SW480 (cell line): ENCODE measurements around the gene NPTXR.
"Not testable (repeated sequence)": the region's sequence is repeated elsewhere in the genome, so short reads cannot be mapped to it uniquely, and the experiment has no call there.

Experiments
- DNase-seq: peaks from one replicate; pipeline ENCODE4 v3.0.0-alpha.2; 2016; ENCODE audit warnings: low spot score

The NPTXR gene

DNA sequence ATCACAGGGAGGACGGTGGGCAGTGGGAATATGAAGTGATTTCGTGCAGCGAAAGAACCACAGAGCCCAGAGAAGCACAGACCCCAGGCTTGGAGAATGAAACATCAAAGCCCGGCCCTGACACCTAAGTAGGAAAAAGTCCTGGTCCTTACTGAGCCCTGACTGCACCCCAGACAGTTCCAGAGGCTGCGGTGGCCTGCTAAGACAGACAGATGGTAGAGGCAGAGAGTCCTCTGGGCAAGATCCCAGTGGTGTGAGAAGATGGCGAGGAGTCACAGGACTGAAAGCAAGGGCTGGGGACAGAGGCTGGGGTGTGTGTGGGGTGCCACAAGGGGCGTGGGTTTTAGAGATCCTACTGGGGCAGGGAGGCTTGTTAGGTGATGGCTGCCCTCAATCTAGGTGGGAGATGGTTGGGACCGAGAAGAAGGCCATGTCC lies 24.5 kb upstream of the NPTXR start:
- no peak for DNase-seq

DNA sequence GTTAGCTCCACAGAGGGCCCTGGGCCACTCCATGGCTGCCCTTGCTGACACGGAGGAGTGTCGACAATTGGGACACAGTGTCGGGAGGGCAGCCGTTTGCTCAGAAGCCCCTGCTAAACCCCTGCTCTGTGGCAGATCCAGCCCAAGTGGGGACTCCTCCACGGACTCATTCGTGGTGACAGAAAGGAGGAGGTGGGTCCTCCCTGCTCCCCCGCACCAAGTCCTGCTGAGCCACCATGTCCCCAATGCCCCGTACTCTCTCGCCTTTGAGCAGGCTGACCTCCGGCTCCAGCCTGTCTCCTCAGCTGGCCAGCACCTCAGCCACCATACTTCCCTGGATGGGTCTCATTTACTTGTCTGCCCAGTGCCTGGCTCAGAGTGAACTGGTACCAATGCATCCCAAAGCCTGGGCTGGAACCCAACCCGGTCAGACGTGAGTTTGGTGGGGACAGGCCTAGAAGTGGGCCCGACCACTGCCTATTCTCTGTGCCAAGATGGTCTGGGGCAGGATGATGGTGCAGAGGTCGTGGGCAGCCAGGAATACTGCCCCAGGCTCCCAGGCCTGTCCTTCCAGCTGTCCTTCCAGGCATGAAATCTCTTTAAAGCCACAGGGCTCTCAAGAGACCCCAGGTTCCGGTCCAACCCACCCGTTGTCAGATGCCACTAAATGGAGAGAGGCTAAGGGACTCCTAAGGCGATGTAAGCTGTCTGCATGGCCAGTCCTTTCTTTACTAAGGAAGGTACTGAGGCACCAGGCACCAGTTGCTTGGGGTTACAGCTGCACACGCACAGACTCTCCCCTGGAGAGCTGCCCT lies 23.9 kb upstream of the NPTXR start:
- no peak for DNase-seq

DNA sequence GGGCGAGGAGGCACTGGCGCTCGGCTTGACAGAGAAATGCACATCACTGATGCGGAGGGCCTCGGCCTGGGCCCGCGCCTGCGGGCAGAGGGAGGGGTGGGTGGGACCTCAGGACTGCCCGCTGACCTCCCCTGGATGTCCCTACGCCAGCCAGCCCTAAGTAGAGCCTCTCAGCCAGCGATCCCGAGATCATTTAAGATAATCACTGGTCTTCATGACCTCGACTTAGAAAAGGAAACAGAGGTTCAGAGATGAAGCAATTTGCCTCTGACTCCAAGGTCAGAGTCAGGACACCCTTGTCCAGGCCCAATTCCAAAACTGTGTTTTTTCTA lies 23.3 kb upstream of the NPTXR start:
- no peak for DNase-seq

DNA sequence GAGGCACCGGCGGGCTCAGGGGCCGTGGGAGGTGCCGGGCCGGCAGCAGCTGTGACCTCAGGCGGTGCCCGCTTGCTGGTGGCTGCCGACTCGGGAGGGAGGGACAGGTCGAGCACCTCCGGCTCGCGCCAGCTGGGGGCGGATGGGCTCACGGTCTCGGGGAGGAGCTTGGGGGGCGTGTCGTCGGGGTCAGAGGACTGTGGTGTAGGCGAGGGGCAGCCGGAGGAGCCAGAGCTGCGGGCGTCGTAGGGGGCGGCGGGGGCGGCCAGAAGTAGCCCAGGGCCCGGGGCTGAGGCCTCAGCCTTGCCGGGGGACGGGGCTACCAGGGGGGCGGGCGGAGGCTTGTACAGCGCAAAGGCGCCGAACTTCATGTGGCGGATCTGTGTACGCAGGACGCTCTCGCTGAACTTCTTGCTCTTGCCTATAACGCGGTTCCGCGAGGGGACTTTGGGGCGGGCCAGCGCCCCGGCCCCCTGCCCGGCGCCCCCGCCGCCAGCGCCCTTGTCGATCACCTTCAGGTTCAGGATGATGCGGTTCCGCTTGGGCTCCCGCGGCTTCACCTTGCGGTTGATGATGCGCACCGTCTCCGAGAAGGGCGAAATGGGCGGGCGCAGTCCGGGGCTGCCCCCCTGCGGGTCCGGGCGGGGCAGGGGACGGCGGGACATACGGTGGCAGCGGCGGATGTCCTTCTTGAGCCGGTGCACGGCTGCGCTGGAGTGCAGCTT lies 22.7 kb upstream of the NPTXR start:
- DNase-seq = no peak

DNA sequence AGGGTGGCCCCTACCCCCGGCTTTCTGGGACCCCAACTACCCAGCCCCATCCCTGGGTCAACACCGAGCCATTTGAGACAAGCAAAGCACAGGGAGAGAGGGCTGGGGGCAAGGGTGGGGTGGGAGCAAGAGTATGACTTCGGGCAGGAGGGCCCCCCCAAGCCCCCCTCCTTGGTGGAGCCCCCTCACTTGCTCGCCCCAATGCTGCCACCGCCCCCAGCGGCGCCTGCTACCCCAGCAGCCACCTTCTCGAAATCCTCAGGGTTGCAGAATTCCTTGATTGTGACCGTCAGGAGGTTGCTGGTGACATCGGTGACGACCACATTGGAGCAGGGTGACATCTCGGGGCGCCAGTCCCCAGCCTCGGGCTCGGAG lies 22.2 kb upstream of the NPTXR start:
- DNase-seq = no peak

DNA sequence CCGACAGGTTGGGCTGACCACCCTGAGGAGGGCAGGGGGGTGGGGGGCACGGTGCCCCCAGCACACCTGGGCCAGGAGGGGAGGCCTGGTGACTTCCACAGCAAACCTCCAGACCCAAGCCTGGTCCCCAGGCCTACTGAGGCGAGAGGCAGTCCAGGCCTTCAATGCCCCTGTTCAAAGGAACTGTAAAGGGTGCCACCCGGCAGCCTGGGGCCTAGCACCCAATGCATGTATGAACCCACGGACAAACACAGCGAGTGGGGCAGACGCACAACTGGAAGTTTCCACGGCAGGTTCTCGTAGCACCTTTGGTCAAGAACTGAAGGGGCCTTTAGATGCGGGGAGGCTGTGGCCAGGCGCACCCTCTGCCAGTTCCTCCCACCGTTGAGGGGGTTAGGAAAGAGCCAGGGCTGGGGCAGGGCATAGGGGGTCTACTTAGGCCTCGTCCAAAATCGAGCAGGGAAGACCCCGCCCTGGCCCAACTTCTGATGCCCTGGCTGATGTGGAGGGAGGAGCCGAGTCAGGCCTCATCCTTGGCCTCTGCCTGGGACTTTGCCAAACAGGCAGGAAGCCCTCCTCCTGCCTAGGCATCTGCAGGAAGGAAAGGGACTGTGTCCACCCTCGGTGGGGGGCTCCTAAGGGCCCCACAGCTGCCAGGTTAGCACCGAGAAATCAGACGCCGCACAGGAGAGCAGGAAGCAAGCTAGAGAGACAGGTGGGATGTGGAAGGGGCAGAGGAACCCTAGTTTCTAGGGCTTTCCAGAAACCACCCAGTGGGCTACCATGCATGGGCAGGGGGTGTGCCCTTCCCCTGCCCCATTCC lies 21.6 kb upstream of the NPTXR start:
- DNase-seq = no peak

DNA sequence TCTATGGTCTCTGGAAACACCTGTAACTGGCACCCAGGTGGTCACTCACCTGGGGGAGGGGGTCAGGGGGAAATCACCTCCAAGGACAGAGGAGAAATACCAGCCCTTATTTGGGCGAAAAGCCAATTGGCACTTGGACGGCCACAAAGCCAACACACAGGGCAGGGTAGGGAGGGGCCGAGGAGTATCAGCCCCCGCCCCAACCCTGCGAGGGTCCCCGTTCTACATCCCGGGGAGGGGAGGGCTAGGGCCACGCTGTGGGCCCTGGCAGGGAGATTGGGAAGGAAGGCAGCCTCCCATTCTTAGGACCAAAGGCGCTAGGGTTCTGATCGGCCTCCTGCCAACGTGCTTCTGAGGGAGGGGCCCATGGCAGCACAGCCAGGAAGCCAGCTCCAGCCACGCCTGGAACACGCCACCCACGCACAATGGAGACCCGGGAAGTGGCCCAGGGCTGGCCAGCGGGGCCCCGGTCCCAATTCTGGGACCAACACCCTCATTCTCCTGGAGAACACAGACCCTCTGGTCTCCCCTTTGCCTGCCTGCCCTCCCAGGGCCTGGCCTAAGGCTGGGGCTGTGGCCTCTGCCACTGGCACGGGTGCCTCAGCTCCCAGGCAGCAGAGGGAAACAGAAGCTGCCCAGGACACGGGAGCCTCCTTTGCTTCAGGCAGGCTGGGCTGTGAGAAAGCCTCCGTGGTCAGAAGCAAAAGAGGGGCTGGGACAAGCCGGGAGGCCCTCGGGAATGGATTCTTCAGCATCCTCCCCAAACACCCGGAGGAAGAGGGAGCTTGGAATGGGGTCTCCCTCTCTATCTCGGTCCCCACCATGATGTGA lies 20.7 kb upstream of the NPTXR start:
- DNase-seq = no peak

DNA sequence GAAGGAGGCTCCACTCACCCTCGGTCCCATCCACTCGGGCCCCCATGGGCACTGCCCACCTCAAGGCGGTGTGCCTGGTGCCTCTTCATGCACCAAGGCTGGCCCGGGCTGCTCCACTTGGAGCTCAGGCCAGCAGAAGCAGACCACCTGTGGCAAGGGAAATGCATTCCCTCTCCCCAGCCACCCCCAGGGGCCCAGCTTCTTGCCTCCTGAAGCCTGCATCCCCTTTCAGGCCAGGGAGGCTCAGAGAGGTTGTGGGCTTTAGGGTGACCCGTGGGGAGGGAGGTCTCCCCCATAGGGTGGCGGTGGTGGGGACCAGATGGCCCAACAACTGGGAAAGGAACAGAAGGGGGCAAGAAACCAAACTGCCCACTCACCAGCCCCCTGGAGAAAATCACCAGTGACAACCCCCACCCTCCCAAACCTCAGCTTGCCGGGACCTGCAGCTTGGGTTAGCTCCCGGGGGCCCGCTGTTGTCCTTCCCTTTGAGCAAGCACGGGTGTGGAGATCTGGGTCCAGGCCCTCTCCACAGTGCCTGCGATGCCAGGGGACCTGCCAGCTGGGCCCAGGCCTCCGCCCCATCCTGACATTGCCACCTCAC lies 19.8 kb upstream of the NPTXR start:
- no peak for DNase-seq

DNA sequence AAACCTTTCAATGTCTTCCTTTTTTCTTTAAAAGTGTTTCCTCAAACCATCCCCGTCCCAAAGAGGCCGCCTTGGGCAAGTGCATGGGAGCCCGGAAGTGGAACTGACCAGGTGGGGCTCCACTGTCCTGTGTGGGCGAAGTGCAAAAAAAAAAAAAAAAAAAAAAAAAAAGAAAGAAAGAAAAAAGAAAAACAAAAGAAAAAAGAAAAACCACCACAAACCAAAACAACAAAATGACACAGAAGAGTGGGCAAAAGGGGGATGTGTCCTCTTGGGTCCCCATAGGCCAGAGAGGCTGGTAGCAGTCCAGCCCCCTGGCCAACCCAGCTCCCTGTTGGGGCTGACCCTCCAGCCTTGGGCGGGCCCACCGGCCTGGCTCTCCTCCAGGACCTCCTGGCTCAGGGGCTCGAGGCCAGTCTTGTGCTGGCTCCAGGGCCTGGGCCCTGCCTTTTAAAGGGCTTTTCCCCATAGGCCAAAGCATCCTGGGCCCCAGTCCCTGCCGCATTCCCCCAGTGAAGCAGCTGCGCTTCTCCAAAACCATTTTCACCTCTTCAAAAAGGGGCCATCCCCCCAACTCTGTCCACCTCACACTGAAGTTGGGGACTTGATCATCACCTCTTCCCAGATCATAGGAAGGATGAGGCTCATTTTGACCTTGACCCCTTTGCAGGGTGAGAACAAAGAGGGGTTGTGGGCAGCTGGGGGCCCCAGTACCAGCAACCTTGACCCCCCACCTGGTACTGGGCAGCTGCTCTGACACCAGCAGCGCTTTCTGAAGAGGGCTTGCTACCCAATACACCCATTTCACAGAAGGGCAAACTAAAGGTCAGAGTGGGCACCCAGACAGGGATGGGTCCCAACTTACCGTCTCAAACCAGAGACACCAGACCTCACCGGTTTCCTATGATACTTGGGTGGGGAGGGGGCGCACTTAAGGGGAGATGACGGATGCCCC lies 18.8 kb upstream of the NPTXR start:
- DNase-seq = no peak

DNA sequence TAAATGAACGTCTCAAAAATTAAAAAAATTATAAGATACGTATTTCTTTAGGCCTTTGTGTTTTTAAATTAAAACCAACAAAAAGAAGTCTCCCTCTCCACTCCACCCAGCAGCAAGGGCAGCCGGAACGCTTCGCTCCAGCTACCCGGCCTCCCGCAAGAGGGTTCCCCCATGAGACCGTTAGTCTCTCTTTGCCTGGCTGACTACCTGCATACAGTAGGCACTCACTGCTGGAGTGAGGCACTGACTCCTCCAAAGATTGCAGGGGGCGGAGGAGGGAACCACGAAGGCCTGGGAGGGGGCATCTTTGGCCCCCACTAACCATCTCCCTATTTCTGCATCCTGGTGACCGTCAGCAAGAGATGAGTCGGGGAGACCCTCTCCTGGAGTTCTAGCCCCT lies 18.1 kb upstream of the NPTXR start:
- no peak for DNase-seq

DNA sequence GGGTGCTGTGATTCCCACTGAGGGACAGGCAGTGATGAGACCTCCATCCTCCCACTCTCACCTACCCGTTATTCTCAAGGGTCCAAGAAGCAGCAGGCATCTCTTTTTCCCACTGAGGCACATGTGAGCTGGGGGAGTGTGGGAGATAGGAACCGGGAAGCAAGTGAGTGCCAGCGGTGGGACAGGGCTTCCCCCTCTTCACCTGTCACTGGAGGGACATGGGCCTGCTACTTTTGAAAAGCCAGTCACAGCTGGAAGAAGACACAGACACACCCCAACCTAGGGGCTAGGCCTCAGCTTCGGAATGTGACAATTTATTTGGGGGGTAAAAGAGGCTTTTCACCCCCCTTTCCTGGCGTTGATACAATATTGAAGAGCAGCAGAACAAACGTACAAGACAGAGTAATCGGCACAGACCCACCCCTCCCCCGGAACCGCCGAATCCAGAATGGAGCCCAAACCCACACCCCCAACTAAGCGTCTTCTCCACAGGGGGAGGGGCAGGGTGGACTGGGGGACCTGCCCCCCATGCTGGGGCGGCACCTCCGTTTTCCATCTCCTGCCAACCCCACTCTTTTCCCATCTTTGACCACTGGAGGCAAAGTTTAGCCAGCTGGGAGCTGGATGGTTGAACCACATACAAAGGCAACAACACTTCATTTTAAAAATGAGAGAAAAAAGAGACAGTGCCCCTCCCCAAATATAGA lies 17.5 kb upstream of the NPTXR start:
- DNase-seq = no peak

DNA sequence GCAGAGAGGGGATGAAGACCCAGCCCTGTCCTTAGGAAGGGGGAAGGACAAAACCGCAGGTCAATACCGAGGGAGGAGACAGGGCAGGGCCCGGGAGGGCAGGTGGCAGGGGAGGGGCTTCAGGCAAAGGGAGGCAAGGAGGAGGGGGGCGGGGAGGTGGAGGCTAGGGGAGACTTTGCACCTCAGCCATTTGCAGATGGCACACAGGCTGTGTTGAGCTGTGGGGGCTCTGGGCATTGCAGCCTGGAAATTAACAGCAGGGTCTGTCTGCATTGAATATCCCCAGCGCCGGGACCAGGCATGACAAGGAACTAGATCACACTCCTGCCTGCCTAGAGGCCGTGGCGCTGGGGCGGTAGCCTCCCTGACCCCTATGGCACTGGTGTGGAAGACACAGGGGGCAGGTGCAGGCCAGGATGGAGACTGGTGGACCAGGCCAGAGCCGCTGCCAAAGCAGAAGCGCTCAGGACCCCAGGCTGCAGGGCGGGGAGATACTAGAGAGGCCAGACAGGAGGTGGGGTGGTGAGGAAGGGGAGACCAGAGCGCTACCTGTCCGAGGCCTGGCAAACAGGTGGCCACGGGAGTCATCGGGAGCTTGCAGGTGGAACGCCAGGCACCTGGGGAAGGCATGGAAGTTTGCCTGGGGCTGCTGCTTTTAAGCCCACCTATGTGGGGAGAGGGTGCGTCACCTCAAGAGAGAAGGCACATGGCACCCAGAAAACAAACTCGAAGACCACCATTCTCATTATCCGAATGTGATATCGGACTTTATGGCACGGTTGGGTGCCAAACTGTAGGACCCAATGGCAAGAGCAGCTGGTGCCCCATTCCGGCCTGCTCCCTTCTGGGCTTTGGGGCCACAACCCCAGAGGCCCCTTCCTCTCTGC lies 16.7 kb upstream of the NPTXR start:
- no peak for DNase-seq

DNA sequence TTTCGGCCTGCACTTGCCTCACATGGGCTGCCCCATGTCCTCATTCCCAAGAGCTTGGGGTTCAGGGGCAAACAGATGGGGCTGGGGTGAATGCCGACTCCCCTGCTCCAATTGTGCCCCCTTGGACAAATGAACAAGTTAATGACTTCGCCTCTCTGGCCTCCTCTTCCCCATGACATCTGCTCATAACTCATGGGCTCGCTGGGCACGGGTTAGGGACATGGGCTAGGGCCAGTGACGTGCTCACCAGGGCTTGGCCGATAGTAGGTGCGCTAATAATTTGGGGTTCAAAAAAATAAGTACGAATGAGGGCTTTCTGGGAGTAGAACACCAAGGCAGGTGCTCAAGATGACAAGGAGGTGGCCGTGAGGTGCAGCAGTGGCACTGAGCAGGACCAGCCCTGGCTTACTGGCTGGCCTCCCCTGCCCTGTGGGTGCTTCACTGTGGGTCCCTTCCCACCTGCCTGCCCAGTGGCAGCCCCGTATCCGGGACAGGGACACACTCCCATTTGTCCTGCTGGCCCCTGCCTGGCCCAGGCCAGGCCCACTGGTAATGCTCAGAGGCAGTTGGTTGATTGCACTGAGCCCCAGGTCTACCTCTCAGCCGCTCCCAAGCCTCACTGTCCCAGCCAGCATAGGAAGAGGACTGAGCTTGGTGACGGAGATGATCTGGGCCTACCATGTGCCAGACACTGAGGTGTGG lies 15.9 kb upstream of the NPTXR start:
- DNase-seq = no peak

DNA sequence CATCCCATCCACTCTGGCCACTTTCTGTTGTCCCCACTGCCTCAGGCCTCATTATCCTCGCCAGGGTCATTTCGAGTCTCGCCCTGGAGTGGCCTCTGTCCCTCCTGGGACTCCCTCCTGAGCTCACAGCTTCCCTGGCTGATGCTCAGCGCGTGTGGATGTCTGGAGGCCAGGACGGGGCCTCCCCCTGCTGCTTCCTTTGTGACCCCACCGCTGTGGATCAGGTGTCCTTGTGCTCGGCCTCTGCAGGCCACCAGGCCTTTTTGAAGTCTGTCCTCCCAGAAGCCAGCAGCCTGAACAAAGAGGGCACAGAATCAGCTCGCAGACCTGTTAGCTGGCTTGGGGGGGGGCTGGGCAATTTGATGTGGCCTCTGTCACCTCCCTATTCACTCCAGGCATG lies 14.7 kb upstream of the NPTXR start:
- no peak for DNase-seq

DNA sequence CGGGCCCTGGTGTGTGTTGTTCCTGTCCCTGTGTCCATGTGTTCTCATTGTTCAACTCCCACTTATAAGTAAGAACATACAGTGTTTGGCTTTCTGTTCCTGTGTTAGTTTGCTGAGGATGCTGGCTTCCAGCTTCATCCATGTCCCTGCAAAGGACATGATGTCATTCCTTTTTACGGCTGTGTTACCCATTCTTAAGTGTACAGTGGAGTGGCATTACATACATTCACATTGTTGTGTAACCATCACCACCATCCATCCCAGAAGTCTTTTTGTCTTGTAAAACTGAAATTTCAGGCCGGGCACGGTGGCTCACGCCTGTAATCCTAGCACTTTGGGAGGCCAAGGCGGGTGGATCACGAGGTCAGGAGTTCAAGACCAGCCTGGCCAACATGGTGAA lies 10.6 kb upstream of the NPTXR start:
- not testable (repeated sequence) for DNase-seq

DNA sequence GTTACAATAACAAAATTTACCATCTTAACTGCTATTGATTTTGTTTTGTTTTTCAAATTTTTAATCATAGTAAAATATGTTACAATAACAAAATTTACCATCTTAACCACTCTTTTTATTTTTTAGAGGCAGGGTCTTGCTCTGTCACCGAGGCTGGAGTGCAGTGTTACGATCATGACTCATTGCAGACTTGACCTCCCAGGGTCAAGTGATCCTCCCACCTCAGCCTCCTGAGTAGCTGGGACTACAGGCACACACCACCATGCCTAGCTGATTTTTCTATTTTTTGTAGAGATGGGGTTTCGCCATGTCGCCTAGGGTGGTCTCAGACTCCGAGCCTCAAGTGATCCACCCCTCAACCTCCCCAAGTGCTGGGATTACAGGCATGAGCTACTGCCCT lies 10.1 kb upstream of the NPTXR start:
- not testable (repeated sequence) for DNase-seq

DNA sequence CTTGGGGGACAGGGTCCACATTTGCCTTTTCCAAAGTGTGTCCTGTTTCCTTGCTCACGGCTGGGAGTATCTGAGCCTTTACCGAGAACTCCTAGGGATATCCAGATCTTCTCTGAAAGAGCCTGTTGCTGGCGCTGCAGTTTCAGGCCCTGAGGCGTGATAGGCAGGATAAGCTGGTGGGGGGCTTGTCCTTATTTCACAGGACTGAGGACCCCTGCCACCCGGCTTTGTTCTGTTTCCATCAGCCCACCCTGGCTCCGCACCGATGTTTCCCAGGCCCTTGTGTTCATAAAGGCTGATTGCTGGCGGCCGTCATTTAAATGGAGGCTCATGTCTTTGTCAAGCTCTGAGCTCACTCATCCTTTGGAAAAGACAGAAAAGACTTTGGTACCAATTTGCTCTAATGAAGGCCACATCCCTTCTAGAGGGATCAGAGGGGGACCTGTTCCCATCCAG lies 9.4 kb upstream of the NPTXR start:
- no peak for DNase-seq

DNA sequence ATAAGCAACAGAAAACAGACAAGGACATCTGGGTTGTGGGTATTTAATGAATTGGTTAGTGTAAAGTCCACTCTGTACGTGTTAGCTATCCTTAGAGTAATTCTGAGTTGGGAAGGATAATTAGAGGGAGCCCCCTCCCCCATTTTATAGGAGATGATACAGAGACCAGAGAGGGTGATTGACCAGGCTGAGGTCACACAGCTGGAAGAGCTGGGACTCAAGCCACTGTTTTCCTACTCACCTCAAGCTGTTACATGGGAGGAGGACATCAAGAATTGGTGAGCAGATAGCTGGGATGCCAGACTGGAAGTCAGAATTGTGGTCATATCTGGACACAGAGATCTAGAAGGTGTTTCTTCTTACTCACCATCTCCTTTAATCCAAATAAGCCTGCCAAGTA lies 8.7 kb upstream of the NPTXR start:
- no peak for DNase-seq
